WTC11 (cell line): ENCODE measurements around the gene SLIT3. TPM values are rescaled to one million over a fixed set of nuclear protein-coding genes. Genes with fewer than 3 reads are reported as not detected.

Source experiments
- ATAC-seq: fragments of 200-7000 bp; cut with Tn5 transposase; 2 replicates; pipeline ENCODE4 v1.10.0; 2021; ENCODE audit warnings: mild to moderate bottlenecking, moderate library complexity
- CTCF ChIA-PET: fragments of 300-600 bp; sonication (Branson Sonifier 250); formaldehyde crosslinking; loops from one replicate; lab custom pipeline; 2021; ENCODE audit warnings: antibody characterized with exemption; lab: Charles Lee
- POLR2A ChIA-PET: fragments of 350-600 bp; sonication (Branson Sonifier 250); formaldehyde crosslinking; loops from one replicate; lab custom pipeline; 2021; ENCODE audit warnings: antibody characterized with exemption; lab: Charles Lee
- DNase-seq: peaks from one replicate; pipeline ENCODE4 v3.0.0; 2021; ENCODE audit warnings: low spot score
- H3K27ac Mint-ChIP-seq: 2 replicates; pipeline ENCODE4 v1.8.0; 2021; ENCODE audit warnings: mixed read lengths
- H3K27me3 Mint-ChIP-seq: 2 replicates; pipeline ENCODE4 v1.8.0; 2021; ENCODE audit warnings: low read depth, mild to moderate bottlenecking, moderate library complexity, mixed read lengths
- H3K36me3 Mint-ChIP-seq: 2 replicates; pipeline ENCODE4 v1.8.0; 2021; ENCODE audit warnings: mixed read lengths
- H3K4me1 Mint-ChIP-seq: 2 replicates; pipeline ENCODE4 v1.8.0; 2022; ENCODE audit warnings: mixed read lengths
- H3K4me3 Mint-ChIP-seq: 2 replicates; pipeline ENCODE4 v1.8.0; 2021; ENCODE audit warnings: mild to moderate bottlenecking, moderate library complexity, mixed read lengths
- H3K9me3 Mint-ChIP-seq: 2 replicates; pipeline ENCODE4 v1.8.0; 2021; ENCODE audit warnings: mixed read lengths
- ETV6 ChIP-seq: sonication (generic); formaldehyde crosslinking; IDR thresholded peaks from 2 replicates; pipeline ENCODE4 v1.8.1; 2022; ENCODE audit warnings: mild to moderate bottlenecking, missing genetic modification reagents
- FOXP1 ChIP-seq: sonication (generic); formaldehyde crosslinking; IDR thresholded peaks from 2 replicates; pipeline ENCODE4 v1.8.0; 2022; ENCODE audit warnings: missing genetic modification reagents, mild to moderate bottlenecking, moderate library complexity, borderline replicate concordance
- HMGXB4 ChIP-seq: sonication (generic); formaldehyde crosslinking; IDR thresholded peaks from 2 replicates; pipeline ENCODE4 v1.8.1; 2023; ENCODE audit warnings: mild to moderate bottlenecking, moderate library complexity, missing genetic modification reagents
- NFYB ChIP-seq: sonication (generic); formaldehyde crosslinking; conservative IDR thresholded peaks from 2 replicates; pipeline ENCODE4 v1.8.0; 2022; ENCODE audit warnings: low read depth, missing genetic modification reagents
- PRDM15 ChIP-seq: sonication (generic); formaldehyde crosslinking; IDR thresholded peaks from 2 replicates; pipeline ENCODE4 v1.8.0; 2022; ENCODE audit warnings: missing genetic modification reagents
- total RNA-seq: library from RNA; stranded (reverse); gene quantifications from 3 replicates; pipeline ENCODE4 v1.2.3, GENCODE V29; 2021
- TF ChIP-seq, protein P1 (sequence below): fragments of 250-450 bp; sonication (Bioruptor Pico); IDR thresholded peaks from 2 replicates; pipeline ENCODE4 v1.9.0; 2021; ENCODE audit warnings: mild to moderate bottlenecking, borderline replicate concordance
- TF ChIP-seq, protein P2 (sequence below): sonication (generic); formaldehyde crosslinking; IDR thresholded peaks from 2 replicates; pipeline ENCODE4 v1.8.1; 2022; ENCODE audit warnings: low read depth, mild to moderate bottlenecking, moderate library complexity, missing genetic modification reagents, borderline replicate concordance
- TF ChIP-seq, protein P3 (sequence below): sonication (generic); formaldehyde crosslinking; IDR thresholded peaks from 2 replicates; pipeline ENCODE4 v1.8.0; 2022; ENCODE audit warnings: mild to moderate bottlenecking, missing genetic modification reagents

SLIT3 gene
- total RNA-seq, 1 experiment from 2014 or later: 1.9 TPM

DNA sequence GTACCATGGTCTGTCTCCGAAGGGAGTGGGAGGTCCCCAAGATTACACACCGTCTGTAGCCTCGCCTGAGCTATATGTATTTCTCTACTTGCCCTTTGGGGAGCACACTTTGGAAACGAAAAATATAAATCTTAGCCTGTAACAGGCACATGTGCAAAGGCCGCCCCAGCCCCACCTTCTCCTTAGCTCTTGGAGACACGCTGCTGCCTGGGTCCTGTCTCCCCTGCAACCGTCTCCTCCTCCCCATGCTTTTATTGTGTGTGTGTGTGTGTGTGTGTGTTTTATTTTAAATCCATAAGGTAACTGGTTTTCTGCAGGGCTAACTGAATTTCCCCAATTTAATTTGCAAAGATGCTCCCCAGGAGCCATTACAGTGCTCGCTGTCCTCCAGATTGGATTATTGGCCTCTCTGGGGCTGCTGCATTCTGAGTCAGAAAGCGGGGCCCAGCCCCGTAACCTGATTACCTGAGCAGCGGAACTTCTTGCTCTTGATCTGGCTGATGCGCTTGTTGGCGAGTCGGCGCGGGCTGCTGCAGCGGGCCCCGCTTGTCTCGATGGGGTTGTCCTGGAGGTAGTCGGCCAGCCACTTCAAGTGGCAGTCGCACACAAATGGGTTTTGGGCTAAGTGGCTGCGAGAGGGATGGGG is 528.5 kb downstream of the SLIT3 start (continued):
- TF ChIP-seq, protein P1, sequence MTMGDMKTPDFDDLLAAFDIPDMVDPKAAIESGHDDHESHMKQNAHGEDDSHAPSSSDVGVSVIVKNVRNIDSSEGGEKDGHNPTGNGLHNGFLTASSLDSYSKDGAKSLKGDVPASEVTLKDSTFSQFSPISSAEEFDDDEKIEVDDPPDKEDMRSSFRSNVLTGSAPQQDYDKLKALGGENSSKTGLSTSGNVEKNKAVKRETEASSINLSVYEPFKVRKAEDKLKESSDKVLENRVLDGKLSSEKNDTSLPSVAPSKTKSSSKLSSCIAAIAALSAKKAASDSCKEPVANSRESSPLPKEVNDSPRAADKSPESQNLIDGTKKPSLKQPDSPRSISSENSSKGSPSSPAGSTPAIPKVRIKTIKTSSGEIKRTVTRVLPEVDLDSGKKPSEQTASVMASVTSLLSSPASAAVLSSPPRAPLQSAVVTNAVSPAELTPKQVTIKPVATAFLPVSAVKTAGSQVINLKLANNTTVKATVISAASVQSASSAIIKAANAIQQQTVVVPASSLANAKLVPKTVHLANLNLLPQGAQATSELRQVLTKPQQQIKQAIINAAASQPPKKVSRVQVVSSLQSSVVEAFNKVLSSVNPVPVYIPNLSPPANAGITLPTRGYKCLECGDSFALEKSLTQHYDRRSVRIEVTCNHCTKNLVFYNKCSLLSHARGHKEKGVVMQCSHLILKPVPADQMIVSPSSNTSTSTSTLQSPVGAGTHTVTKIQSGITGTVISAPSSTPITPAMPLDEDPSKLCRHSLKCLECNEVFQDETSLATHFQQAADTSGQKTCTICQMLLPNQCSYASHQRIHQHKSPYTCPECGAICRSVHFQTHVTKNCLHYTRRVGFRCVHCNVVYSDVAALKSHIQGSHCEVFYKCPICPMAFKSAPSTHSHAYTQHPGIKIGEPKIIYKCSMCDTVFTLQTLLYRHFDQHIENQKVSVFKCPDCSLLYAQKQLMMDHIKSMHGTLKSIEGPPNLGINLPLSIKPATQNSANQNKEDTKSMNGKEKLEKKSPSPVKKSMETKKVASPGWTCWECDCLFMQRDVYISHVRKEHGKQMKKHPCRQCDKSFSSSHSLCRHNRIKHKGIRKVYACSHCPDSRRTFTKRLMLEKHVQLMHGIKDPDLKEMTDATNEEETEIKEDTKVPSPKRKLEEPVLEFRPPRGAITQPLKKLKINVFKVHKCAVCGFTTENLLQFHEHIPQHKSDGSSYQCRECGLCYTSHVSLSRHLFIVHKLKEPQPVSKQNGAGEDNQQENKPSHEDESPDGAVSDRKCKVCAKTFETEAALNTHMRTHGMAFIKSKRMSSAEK (CRISPR knock-in tag): no peak
- no peak for TF ChIP-seq HMGXB4 (CRISPR knock-in tag)

- TF ChIP-seq, protein P2, sequence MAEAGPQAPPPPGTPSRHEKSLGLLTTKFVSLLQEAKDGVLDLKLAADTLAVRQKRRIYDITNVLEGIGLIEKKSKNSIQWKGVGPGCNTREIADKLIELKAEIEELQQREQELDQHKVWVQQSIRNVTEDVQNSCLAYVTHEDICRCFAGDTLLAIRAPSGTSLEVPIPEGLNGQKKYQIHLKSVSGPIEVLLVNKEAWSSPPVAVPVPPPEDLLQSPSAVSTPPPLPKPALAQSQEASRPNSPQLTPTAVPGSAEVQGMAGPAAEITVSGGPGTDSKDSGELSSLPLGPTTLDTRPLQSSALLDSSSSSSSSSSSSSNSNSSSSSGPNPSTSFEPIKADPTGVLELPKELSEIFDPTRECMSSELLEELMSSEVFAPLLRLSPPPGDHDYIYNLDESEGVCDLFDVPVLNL (CRISPR knock-in tag): no peak
- TF ChIP-seq PRDM15 (CRISPR knock-in tag): no peak
- no peak for TF ChIP-seq FOXP1 (CRISPR knock-in tag)
- TF ChIP-seq ETV6 (CRISPR knock-in tag): no peak
- TF ChIP-seq, protein P3, sequence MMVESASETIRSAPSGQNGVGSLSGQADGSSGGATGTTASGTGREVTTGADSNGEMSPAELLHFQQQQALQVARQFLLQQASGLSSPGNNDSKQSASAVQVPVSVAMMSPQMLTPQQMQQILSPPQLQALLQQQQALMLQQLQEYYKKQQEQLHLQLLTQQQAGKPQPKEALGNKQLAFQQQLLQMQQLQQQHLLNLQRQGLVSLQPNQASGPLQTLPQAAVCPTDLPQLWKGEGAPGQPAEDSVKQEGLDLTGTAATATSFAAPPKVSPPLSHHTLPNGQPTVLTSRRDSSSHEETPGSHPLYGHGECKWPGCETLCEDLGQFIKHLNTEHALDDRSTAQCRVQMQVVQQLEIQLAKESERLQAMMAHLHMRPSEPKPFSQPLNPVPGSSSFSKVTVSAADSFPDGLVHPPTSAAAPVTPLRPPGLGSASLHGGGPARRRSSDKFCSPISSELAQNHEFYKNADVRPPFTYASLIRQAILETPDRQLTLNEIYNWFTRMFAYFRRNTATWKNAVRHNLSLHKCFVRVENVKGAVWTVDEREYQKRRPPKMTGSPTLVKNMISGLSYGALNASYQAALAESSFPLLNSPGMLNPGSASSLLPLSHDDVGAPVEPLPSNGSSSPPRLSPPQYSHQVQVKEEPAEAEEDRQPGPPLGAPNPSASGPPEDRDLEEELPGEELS (CRISPR knock-in tag): no peak
- TF ChIP-seq NFYB (CRISPR knock-in tag): no peak
- no peak overlapping the region for H3K27ac Mint-ChIP-seq
- DNase-seq (no peak), ATAC-seq (peak; percentile 83)
- peaks cover 13% of the 10 kb centered on the region for H3K9me3 Mint-ChIP-seq
- H3K36me3 Mint-ChIP-seq: peaks cover 6% of the 10 kb centered on the region
- H3K4me3 Mint-ChIP-seq: no peak overlapping the region
- H3K4me1 Mint-ChIP-seq: no peaks in the 10 kb centered on the region
- POLR2A ChIA-PET: no interaction called here
- CTCF ChIA-PET: interaction anchor here (0.7 to 2.0 kb wide), 12 partner anchors 8 to 175 kb away, joined by 3 to 8 read pairs (median 3); no protein-coding TSS in a partner anchor
- peaks cover 3% of the 10 kb centered on the region; the same call in 1 of the 2 replicates for H3K27me3 Mint-ChIP-seq
These were observed 529.3 kb downstream of the SLIT3 start for GRCh38 chr5:168771678-168772077.
